ENCODE results near the gene FAAP20. TPM values are rescaled to one million over a fixed set of nuclear protein-coding genes. Genes with fewer than 3 reads are reported as not detected.

Gene FAAP20
- total and polyA plus RNA-seq, 2 experiments from 2014 or later, result 79.1 to 167 TPM

DNA sequence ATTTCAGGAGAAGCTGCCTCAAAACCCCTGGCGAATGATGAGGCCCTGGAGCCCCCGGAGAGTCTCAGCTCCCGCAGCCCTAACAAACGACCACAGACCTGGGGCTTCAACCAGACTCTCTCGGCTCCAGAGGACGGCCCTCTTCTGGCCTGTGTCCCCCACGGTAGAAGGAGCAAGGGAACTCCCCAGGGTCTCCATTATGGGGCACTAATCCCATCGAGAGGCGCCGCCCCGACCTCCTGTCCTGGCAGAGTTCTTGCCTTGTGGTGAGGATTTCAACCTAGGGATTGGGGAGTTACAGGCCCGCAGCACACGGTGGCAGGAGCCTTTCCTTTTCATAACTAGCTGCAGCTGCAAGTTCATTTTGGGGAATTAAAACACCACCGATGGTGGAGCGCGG lies 6.2 kb downstream of the FAAP20 start (continued):
- TF ChIP-seq, protein P1, sequence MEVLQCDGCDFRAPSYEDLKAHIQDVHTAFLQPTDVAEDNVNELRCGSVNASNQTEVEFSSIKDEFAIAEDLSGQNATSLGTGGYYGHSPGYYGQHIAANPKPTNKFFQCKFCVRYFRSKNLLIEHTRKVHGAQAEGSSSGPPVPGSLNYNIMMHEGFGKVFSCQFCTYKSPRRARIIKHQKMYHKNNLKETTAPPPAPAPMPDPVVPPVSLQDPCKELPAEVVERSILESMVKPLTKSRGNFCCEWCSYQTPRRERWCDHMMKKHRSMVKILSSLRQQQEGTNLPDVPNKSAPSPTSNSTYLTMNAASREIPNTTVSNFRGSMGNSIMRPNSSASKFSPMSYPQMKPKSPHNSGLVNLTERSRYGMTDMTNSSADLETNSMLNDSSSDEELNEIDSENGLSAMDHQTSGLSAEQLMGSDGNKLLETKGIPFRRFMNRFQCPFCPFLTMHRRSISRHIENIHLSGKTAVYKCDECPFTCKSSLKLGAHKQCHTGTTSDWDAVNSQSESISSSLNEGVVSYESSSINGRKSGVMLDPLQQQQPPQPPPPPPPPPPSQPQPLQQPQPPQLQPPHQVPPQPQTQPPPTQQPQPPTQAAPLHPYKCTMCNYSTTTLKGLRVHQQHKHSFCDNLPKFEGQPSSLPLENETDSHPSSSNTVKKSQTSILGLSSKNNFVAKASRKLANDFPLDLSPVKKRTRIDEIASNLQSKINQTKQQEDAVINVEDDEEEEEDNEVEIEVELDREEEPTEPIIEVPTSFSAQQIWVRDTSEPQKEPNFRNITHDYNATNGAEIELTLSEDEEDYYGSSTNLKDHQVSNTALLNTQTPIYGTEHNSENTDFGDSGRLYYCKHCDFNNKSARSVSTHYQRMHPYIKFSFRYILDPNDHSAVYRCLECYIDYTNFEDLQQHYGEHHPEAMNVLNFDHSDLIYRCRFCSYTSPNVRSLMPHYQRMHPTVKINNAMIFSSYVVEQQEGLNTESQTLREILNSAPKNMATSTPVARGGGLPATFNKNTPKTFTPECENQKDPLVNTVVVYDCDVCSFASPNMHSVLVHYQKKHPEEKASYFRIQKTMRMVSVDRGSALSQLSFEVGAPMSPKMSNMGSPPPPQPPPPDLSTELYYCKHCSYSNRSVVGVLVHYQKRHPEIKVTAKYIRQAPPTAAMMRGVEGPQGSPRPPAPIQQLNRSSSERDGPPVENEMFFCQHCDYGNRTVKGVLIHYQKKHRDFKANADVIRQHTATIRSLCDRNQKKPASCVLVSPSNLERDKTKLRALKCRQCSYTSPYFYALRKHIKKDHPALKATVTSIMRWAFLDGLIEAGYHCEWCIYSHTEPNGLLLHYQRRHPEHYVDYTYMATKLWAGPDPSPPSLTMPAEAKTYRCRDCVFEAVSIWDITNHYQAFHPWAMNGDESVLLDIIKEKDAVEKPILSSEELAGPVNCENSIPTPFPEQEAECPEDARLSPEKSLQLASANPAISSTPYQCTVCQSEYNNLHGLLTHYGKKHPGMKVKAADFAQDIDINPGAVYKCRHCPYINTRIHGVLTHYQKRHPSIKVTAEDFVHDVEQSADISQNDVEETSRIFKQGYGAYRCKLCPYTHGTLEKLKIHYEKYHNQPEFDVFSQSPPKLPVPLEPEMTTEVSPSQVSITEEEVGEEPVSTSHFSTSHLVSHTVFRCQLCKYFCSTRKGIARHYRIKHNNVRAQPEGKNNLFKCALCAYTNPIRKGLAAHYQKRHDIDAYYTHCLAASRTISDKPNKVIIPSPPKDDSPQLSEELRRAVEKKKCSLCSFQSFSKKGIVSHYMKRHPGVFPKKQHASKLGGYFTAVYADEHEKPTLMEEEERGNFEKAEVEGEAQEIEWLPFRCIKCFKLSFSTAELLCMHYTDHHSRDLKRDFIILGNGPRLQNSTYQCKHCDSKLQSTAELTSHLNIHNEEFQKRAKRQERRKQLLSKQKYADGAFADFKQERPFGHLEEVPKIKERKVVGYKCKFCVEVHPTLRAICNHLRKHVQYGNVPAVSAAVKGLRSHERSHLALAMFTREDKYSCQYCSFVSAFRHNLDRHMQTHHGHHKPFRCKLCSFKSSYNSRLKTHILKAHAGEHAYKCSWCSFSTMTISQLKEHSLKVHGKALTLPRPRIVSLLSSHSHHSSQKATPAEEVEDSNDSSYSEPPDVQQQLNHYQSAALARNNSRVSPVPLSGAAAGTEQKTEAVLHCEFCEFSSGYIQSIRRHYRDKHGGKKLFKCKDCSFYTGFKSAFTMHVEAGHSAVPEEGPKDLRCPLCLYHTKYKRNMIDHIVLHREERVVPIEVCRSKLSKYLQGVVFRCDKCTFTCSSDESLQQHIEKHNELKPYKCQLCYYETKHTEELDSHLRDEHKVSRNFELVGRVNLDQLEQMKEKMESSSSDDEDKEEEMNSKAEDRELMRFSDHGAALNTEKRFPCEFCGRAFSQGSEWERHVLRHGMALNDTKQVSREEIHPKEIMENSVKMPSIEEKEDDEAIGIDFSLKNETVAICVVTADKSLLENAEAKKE (CRISPR knock-in tag; IDR thresholded peaks at IDR 0.05), result no peak

DNA sequence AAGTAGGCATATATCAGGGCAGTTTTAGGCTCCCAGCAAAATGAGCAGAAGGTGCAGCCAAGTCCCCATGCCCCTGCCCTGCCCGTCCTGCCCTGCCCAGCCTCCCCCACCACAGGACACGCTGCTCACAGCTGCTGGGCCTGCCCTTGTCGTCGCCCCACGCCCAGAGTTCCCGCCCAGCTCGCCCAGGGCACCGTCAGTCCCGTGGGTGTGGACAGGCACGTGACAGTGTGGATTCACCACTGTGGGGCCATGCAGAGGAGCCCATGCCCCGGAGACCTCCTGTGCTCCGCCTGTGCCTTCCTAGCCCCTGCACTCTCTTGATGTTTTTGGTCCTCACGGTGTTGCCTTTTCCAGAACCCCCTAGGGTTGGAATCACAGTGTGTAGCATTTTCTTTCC lies 7.0 kb downstream of the FAAP20 start:
- Mint-ChIP-seq H3K27ac (no peak overlapping the region), H3K27me3 (ENCODE audit: insufficient read depth, low read depth, poor library complexity) (peaks cover 26% of the 10 kb centered on the region), H3K4me3 (no peak overlapping the region), H3K9me3 (no peaks in the 10 kb centered on the region; the same call in 1 of the 3 replicates), H3K36me3 (ENCODE audit: low read depth) (peaks cover 17% of the 10 kb centered on the region), H3K4me1 (peaks cover 8% of the 10 kb centered on the region)
- H3K4me2 ChIP-seq, result no peak overlapping the region
- DNase-seq (ENCODE audit: low spot score) (no peak), ATAC-seq (no peak)
- peaks cover 8% of the 10 kb centered on the region for H3F3A ChIP-seq (replicated peaks; ENCODE audit: low read depth)
- no peak overlapping the region for H3K27ac ChIP-seq (ENCODE audit: low read depth)
- no peaks in the 10 kb centered on the region for H3K36me3 ChIP-seq (ENCODE audit: insufficient read depth)
- no peaks in the 10 kb centered on the region for H3K27me3 ChIP-seq (ENCODE audit: insufficient read depth)
- H2AFZ ChIP-seq, result no peak overlapping the region
- H3K4me1 ChIP-seq (ENCODE audit: insufficient read depth), result no peaks in the 10 kb centered on the region
- no peaks in the 10 kb centered on the region; the same call in 1 of the 2 replicates for H4K20me1 ChIP-seq (replicated peaks; ENCODE audit: insufficient read depth)
- no peak overlapping the region for H3K4me3 ChIP-seq
- no peaks in the 10 kb centered on the region for H3K9me2 ChIP-seq (ENCODE audit: insufficient read depth)
- peaks cover 12% of the 10 kb centered on the region for H3K79me2 ChIP-seq (replicated peaks; ENCODE audit: insufficient read depth)
- TF ChIP-seq JUNB (IDR thresholded peaks at IDR 0.05; ENCODE audit: unreplicated experiment) (no peak), NANOG (IDR thresholded peaks at IDR 0.05; ENCODE audit: borderline replicate concordance) (no peak), ZNF331 (CRISPR knock-in tag; IDR thresholded peaks at IDR 0.05; ENCODE audit: low read depth) (no peak), EZH2phosphoT487 (IDR thresholded peaks at IDR 0.05; ENCODE audit: unreplicated experiment) (no peak)
- TF ChIP-seq, protein P1 (CRISPR knock-in tag; IDR thresholded peaks at IDR 0.05), result no peak
- TF ChIP-seq, protein P2, sequence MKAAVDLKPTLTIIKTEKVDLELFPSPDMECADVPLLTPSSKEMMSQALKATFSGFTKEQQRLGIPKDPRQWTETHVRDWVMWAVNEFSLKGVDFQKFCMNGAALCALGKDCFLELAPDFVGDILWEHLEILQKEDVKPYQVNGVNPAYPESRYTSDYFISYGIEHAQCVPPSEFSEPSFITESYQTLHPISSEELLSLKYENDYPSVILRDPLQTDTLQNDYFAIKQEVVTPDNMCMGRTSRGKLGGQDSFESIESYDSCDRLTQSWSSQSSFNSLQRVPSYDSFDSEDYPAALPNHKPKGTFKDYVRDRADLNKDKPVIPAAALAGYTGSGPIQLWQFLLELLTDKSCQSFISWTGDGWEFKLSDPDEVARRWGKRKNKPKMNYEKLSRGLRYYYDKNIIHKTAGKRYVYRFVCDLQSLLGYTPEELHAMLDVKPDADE (IDR thresholded peaks at IDR 0.05), result no peak
- TF ChIP-seq, protein P3, sequence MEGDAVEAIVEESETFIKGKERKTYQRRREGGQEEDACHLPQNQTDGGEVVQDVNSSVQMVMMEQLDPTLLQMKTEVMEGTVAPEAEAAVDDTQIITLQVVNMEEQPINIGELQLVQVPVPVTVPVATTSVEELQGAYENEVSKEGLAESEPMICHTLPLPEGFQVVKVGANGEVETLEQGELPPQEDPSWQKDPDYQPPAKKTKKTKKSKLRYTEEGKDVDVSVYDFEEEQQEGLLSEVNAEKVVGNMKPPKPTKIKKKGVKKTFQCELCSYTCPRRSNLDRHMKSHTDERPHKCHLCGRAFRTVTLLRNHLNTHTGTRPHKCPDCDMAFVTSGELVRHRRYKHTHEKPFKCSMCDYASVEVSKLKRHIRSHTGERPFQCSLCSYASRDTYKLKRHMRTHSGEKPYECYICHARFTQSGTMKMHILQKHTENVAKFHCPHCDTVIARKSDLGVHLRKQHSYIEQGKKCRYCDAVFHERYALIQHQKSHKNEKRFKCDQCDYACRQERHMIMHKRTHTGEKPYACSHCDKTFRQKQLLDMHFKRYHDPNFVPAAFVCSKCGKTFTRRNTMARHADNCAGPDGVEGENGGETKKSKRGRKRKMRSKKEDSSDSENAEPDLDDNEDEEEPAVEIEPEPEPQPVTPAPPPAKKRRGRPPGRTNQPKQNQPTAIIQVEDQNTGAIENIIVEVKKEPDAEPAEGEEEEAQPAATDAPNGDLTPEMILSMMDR (conservative IDR thresholded peaks at IDR 0.05; ENCODE audit: low read depth in 2 of 2), result no peak
